ENCODE data around the gene NEK11. TPM values are rescaled to one million over a fixed set of nuclear protein-coding genes. Genes with fewer than 3 reads are reported as not detected.

The NEK11 gene
- total and polyA plus RNA-seq, 2 experiments from 2014 or later, result 3.5 to 13.7 TPM

- no peak for DNase-seq (ENCODE audit: low spot score)
- Histone ChIP-seq H3K9me2 (replicated peaks; ENCODE audit: insufficient read depth) (no peaks in the 10 kb centered on the region), H3K9me3 (ENCODE audit: low read depth) (no peaks in the 10 kb centered on the region), H4K20me1 (ENCODE audit: insufficient read depth, poor library complexity, severe bottlenecking) (no peaks in the 10 kb centered on the region), H3K79me2 (no peaks in the 10 kb centered on the region), H3K4me2 (no peak overlapping the region), H2AFZ (no peak overlapping the region), H3K27me3 (no peaks in the 10 kb centered on the region), H3K36me3 (replicated peaks; ENCODE audit: insufficient read depth, low read depth) (no peaks in the 10 kb centered on the region), H3K27ac (no peak overlapping the region), H3K4me1 (ENCODE audit: insufficient read depth) (no peaks in the 10 kb centered on the region), H3K4me3 (no peak overlapping the region)
- 88% methylated on average over 3 of the region's 3 CpGs for WGBS (ENCODE audit: low lambda C conversion rate, missing lambda C conversion rate)
- TF ChIP-seq EZH2 (IDR thresholded peaks at IDR 0.05; ENCODE audit: borderline replicate concordance) (no peak), CTCF (IDR thresholded peaks at IDR 0.05; ENCODE audit: poor library complexity) (no peak), EZH2phosphoT487 (IDR thresholded peaks at IDR 0.05; ENCODE audit: low read depth, severe bottlenecking, unreplicated experiment) (no peak)
Measured at GRCh38 chr3:131114256-131114655, 87.6 kb downstream of the NEK11 start.

GRCh38 chr3:131125684-131126083 lies 99.0 kb downstream of the NEK11 start:
- TF ChIP-seq EZH2 (IDR thresholded peaks at IDR 0.05; ENCODE audit: borderline replicate concordance) (no peak), EZH2phosphoT487 (IDR thresholded peaks at IDR 0.05; ENCODE audit: low read depth, severe bottlenecking, unreplicated experiment) (no peak), CTCF (IDR thresholded peaks at IDR 0.05; ENCODE audit: poor library complexity) (no peak)
- Histone ChIP-seq H3K27ac (no peak overlapping the region), H3K36me3 (replicated peaks; ENCODE audit: insufficient read depth, low read depth) (no peaks in the 10 kb centered on the region), H4K20me1 (ENCODE audit: insufficient read depth, poor library complexity, severe bottlenecking) (no peaks in the 10 kb centered on the region), H3K4me3 (no peak overlapping the region), H3K79me2 (no peaks in the 10 kb centered on the region), H3K9me2 (replicated peaks; ENCODE audit: insufficient read depth) (no peaks in the 10 kb centered on the region), H2AFZ (no peak overlapping the region), H3K4me2 (no peak overlapping the region), H3K9me3 (ENCODE audit: low read depth) (no peaks in the 10 kb centered on the region), H3K4me1 (ENCODE audit: insufficient read depth) (no peaks in the 10 kb centered on the region), H3K27me3 (no peaks in the 10 kb centered on the region)
- no peak for DNase-seq (ENCODE audit: low spot score)

GRCh38 chr3:131140891-131141290 lies 114.2 kb downstream of the NEK11 start:
- no peaks in the 10 kb centered on the region for H4K20me1 ChIP-seq (ENCODE audit: insufficient read depth, poor library complexity, severe bottlenecking)
- TF ChIP-seq EZH2 (IDR thresholded peaks at IDR 0.05; ENCODE audit: borderline replicate concordance) (no peak), CTCF (IDR thresholded peaks at IDR 0.05; ENCODE audit: poor library complexity) (no peak), EZH2phosphoT487 (IDR thresholded peaks at IDR 0.05; ENCODE audit: low read depth, severe bottlenecking, unreplicated experiment) (no peak)
- H2AFZ ChIP-seq, result no peak overlapping the region
- no peaks in the 10 kb centered on the region for H3K9me2 ChIP-seq (replicated peaks; ENCODE audit: insufficient read depth)
- no peak overlapping the region for H3K4me2 ChIP-seq
- no peak overlapping the region for H3K27ac ChIP-seq
- H3K4me1 ChIP-seq (ENCODE audit: insufficient read depth), result no peaks in the 10 kb centered on the region
- WGBS (ENCODE audit: low lambda C conversion rate, missing lambda C conversion rate), result 90% methylated on average over 1 of the region's 1 CpG
- H3K36me3 ChIP-seq (replicated peaks; ENCODE audit: insufficient read depth, low read depth), result no peaks in the 10 kb centered on the region
- H3K27me3 ChIP-seq, result no peaks in the 10 kb centered on the region
- DNase-seq (ENCODE audit: low spot score), result no peak
- no peak overlapping the region for H3K4me3 ChIP-seq
- H3K9me3 ChIP-seq (ENCODE audit: low read depth), result no peaks in the 10 kb centered on the region
- H3K79me2 ChIP-seq, result no peaks in the 10 kb centered on the region

- H3K4me2 ChIP-seq, result no peak overlapping the region
- H3K4me1 ChIP-seq (ENCODE audit: insufficient read depth), result no peaks in the 10 kb centered on the region
- no peaks in the 10 kb centered on the region for H4K20me1 ChIP-seq (ENCODE audit: insufficient read depth, poor library complexity, severe bottlenecking)
- no peaks in the 10 kb centered on the region for H3K9me2 ChIP-seq (replicated peaks; ENCODE audit: insufficient read depth)
- no peak for TF ChIP-seq CTCF (IDR thresholded peaks at IDR 0.05; ENCODE audit: poor library complexity)
- TF ChIP-seq EZH2phosphoT487 (IDR thresholded peaks at IDR 0.05; ENCODE audit: low read depth, severe bottlenecking, unreplicated experiment), result no peak
- no peak for TF ChIP-seq EZH2 (IDR thresholded peaks at IDR 0.05; ENCODE audit: borderline replicate concordance)
- no peaks in the 10 kb centered on the region for H3K36me3 ChIP-seq (replicated peaks; ENCODE audit: insufficient read depth, low read depth)
- H3K4me3 ChIP-seq, result no peak overlapping the region
- no peak overlapping the region for H2AFZ ChIP-seq
- H3K27me3 ChIP-seq, result no peaks in the 10 kb centered on the region
- H3K79me2 ChIP-seq, result no peaks in the 10 kb centered on the region
- WGBS (ENCODE audit: low lambda C conversion rate, missing lambda C conversion rate), result 100% methylated on average over 2 of the region's 2 CpGs
- H3K27ac ChIP-seq, result no peak overlapping the region
- no peaks in the 10 kb centered on the region for H3K9me3 ChIP-seq (ENCODE audit: low read depth)
- DNase-seq (ENCODE audit: low spot score), result no peak
Measured at GRCh38 chr3:131141770-131142169, 115.1 kb downstream of the NEK11 start.
